GM08714 (cell line): ENCODE measurements around the gene MBTPS1.

Source experiments
- H3K4me3 ChIP-seq: fragments of 200-500 bp; sonication (Bioruptor generic); 2 replicates; pipeline ENCODE4 v1.5.1; 2014; ENCODE audit warnings: mild to moderate bottlenecking, low read length, inconsistent platforms
- ZNF274 ChIP-seq: IDR thresholded peaks from 2 replicates; pipeline ENCODE4 v1.6.1; 2012; ENCODE audit warnings: mild to moderate bottlenecking, low read depth, low read length

MBTPS1 gene

GRCh38 chr16:84081446-84081989 lies 35.2 kb downstream of the MBTPS1 start:
- no peak for TF ChIP-seq ZNF274
- no peak overlapping the region for H3K4me3 ChIP-seq

GRCh38 chr16:84080813-84081212 lies 35.9 kb downstream of the MBTPS1 start:
- H3K4me3 ChIP-seq = no peak overlapping the region
- no peak for TF ChIP-seq ZNF274

- no peak overlapping the region for H3K4me3 ChIP-seq
- no peak for TF ChIP-seq ZNF274
These were observed 36.4 kb downstream of the MBTPS1 start for GRCh38 chr16:84080378-84080777.

- H3K4me3 ChIP-seq = no peak overlapping the region
- no peak for TF ChIP-seq ZNF274
These were observed 37.1 kb downstream of the MBTPS1 start for GRCh38 chr16:84079664-84080063.

- H3K4me3 ChIP-seq = no peak overlapping the region
- TF ChIP-seq ZNF274 = no peak
These were observed 41.4 kb downstream of the MBTPS1 start for GRCh38 chr16:84075376-84075775.

GRCh38 chr16:84074721-84075120 lies 42.0 kb downstream of the MBTPS1 start:
- no peak for TF ChIP-seq ZNF274
- H3K4me3 ChIP-seq = no peak overlapping the region

GRCh38 chr16:84072014-84072413 lies 44.7 kb downstream of the MBTPS1 start:
- TF ChIP-seq ZNF274 = no peak
- no peak overlapping the region for H3K4me3 ChIP-seq

GRCh38 chr16:84071121-84071520 lies 45.6 kb downstream of the MBTPS1 start:
- TF ChIP-seq ZNF274 = no peak
- no peak overlapping the region for H3K4me3 ChIP-seq

- TF ChIP-seq ZNF274 = no peak
- no peak overlapping the region for H3K4me3 ChIP-seq
These were observed 47.2 kb downstream of the MBTPS1 start for GRCh38 chr16:84069540-84069939.

- H3K4me3 ChIP-seq = no peak overlapping the region
- no peak for TF ChIP-seq ZNF274
These were observed 47.8 kb downstream of the MBTPS1 start for GRCh38 chr16:84068783-84069462.

GRCh38 chr16:84068041-84068440 lies 48.7 kb downstream of the MBTPS1 start:
- no peak for TF ChIP-seq ZNF274
- no peak overlapping the region for H3K4me3 ChIP-seq

- H3K4me3 ChIP-seq = no peak overlapping the region
- TF ChIP-seq ZNF274 = no peak
These were observed 49.1 kb downstream of the MBTPS1 start for GRCh38 chr16:84067640-84068039.

- H3K4me3 ChIP-seq = no peak overlapping the region
- TF ChIP-seq ZNF274 = no peak
These were observed 51.1 kb downstream of the MBTPS1 start for GRCh38 chr16:84065536-84066132.

GRCh38 chr16:84063980-84064379 lies 52.8 kb downstream of the MBTPS1 start:
- H3K4me3 ChIP-seq = no peak overlapping the region
- no peak for TF ChIP-seq ZNF274

GRCh38 chr16:84062734-84063640 lies 53.8 kb downstream of the MBTPS1 start:
- H3K4me3 ChIP-seq = no peak overlapping the region
- no peak for TF ChIP-seq ZNF274
